KG1 (cell line): ENCODE data around the gene PYGB.

Experiments used
- DNase-seq: peaks from one replicate; lab custom pipeline; 2025; lab: John Stamatoyannopoulos, UW

PYGB gene

GRCh38 chr20:25336561-25337422 lies 88.9 kb downstream of the PYGB start:
- DNase-seq, result no peak

DNA sequence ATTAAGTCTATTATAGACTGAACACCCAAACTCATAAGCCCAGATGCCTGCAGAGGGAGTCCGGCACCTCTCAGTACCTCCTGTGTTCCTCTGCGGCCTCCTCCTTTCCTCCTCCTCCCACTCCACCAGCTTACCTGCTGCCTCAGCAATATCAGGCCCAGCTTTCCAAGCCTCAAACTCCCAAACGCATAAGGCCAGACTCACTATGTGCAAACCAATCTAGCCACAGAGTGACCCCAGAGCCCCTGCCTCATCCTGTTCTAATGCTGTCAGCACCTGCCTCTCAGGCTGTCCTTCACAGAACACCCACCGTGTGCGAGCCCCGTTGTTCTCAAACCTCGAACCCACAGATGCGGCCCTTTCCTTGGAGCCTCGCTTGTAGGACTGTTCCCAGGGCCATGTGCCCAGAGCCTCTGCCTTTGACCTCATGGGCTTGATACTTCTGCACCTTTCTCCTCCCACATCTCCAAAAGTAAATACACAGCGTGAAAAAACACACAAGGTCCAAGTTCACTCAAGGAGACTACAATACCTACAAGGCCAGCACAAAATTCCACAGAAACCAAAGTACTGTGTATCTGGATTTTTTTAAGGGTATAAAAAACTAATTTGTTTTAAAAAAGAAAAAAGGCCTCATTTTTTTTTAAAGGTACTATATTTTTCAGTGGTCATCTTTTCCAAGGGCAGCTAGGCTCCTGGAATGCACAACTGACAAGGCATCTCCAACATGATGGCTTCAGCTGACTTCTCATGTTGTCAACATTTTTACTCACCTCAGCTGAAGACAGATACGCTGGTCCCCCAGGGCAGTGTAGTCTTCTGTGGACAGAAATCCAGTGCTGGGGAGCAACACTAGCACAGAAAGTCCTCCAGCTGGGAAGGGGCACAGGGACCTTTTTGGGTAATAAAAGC lies 90.5 kb downstream of the PYGB start:
- no peak for DNase-seq

- DNase-seq, result no peak
These were observed 91.7 kb downstream of the PYGB start for GRCh38 chr20:25339608-25340007.

- DNase-seq, result no peak
These were observed 92.5 kb downstream of the PYGB start for GRCh38 chr20:25340380-25340779.

- DNase-seq, result no peak
These were observed 94.1 kb downstream of the PYGB start for GRCh38 chr20:25341716-25342680.

GRCh38 chr20:25344634-25345033 lies 96.7 kb downstream of the PYGB start:
- DNase-seq, result no peak

- DNase-seq, result no peak
These were observed 97.8 kb downstream of the PYGB start for GRCh38 chr20:25345721-25346120.

- DNase-seq, result no peak
These were observed 98.5 kb downstream of the PYGB start for GRCh38 chr20:25346349-25346748.
